ENCODE results near the gene TRAK1.

GRCh38 chr3:42078677-42079076 is 12.5 kb upstream of the TRAK1 start:
- no peak for TF ChIP-seq CTCF (IDR thresholded peaks at IDR 0.05; ENCODE audit: low read length)
- TF ChIP-seq EZH2 (optimal IDR thresholded peaks at IDR 0.05; ENCODE audit: low read depth, low read length) = no peak

All from MM.1S (cell line).